HG02610 (cell line): ENCODE measurements around the gene ELOVL7.
"Not testable (repeated sequence)": the region's sequence is repeated elsewhere in the genome, so short reads cannot be mapped to it uniquely, and the experiment has no call there.

Source experiments
- ATAC-seq: cut with Tn5 transposase; IDR thresholded peaks from one replicate; pipeline ENCODE4 v1.9.1; 2021; ENCODE audit warnings: mild to moderate bottlenecking, moderate library complexity; ENCODE audit not compliant: unreplicated experiment

Gene ELOVL7

GRCh38 chr5:60797482-60798153 is 46.5 kb downstream of the ELOVL7 start:
- no peak for ATAC-seq

- ATAC-seq, result not testable (repeated sequence)
These were observed 48.6 kb downstream of the ELOVL7 start for GRCh38 chr5:60795424-60795950.

GRCh38 chr5:60794691-60795090 is 49.4 kb downstream of the ELOVL7 start:
- no peak for ATAC-seq

GRCh38 chr5:60792438-60792837 is 51.6 kb downstream of the ELOVL7 start:
- ATAC-seq, result no peak

- ATAC-seq, result no peak
These were observed 54.5 kb downstream of the ELOVL7 start for GRCh38 chr5:60789551-60789950.

GRCh38 chr5:60788863-60789513 is 55.1 kb downstream of the ELOVL7 start:
- ATAC-seq, result no peak

- no peak for ATAC-seq
These were observed 64.6 kb downstream of the ELOVL7 start for GRCh38 chr5:60779466-60779865.

GRCh38 chr5:60776343-60776742 is 67.7 kb downstream of the ELOVL7 start:
- no peak for ATAC-seq

GRCh38 chr5:60765019-60765709 is 78.9 kb downstream of the ELOVL7 start:
- no peak for ATAC-seq

GRCh38 chr5:60763061-60763460 is 81.0 kb downstream of the ELOVL7 start:
- no peak for ATAC-seq

- ATAC-seq, result no peak
These were observed 89.6 kb downstream of the ELOVL7 start for GRCh38 chr5:60754495-60754894.

GRCh38 chr5:60744682-60745081 is 99.4 kb downstream of the ELOVL7 start:
- no peak for ATAC-seq

GRCh38 chr5:60743511-60744314 is 100.4 kb downstream of the ELOVL7 start:
- no peak for ATAC-seq

- ATAC-seq, result no peak
These were observed 103.7 kb downstream of the ELOVL7 start for GRCh38 chr5:60740322-60740721.

- no peak for ATAC-seq
These were observed 105.1 kb downstream of the ELOVL7 start for GRCh38 chr5:60738933-60739332.

- no peak for ATAC-seq
These were observed 105.6 kb downstream of the ELOVL7 start for GRCh38 chr5:60738461-60738860.

GRCh38 chr5:60730858-60731257 is 113.2 kb downstream of the ELOVL7 start:
- not testable (repeated sequence) for ATAC-seq

- no peak for ATAC-seq
These were observed 116.9 kb downstream of the ELOVL7 start for GRCh38 chr5:60727033-60727679.

GRCh38 chr5:60724126-60724525 is 119.9 kb downstream of the ELOVL7 start:
- ATAC-seq, result no peak

- no peak for ATAC-seq
These were observed 121.7 kb downstream of the ELOVL7 start for GRCh38 chr5:60722416-60722815.
